ENCODE results near the gene HMGXB3.

HMGXB3 gene

GRCh38 chr5:150101023-150101422 is 100.5 kb downstream of the HMGXB3 start:
- no peak for TF ChIP-seq CTCF (IDR thresholded peaks at IDR 0.05)
- Histone ChIP-seq H3K4me3 (ENCODE audit: low read depth, low read length) (no peak overlapping the region), H3K4me2 (ENCODE audit: low read length) (no peak overlapping the region), H3K27me3 (ENCODE audit: control insufficient read depth, insufficient read depth, low read length) (no peaks in the 10 kb centered on the region), H3K9me3 (ENCODE audit: control insufficient read depth, low read length) (no peaks in the 10 kb centered on the region), H3K79me2 (no peaks in the 10 kb centered on the region), H3K4me1 (no peaks in the 10 kb centered on the region), H2AFZ (no peak overlapping the region), H3K36me3 (ENCODE audit: control insufficient read depth, insufficient read depth, low read length) (no peaks in the 10 kb centered on the region), H3K27ac (no peak overlapping the region), H3K9ac (no peak overlapping the region)
